K562 (cell line): ENCODE data around the gene ECD. TPM values are rescaled to one million over a fixed set of nuclear protein-coding genes. Genes with fewer than 3 reads are reported as not detected.

ENCODE experiments used
- DIDO1 ChIP-seq: fragments of 450-650 bp; IDR thresholded peaks from 2 replicates; pipeline ENCODE4 v1.6.1; 2016; ENCODE audit warnings: low read depth, missing biosample characterization, missing genetic modification characterization
- E2F3 ChIP-seq: fragments of 250-450 bp; sonication (Bioruptor Pico); IDR thresholded peaks from 2 replicates; pipeline ENCODE4 v1.4.0; 2020; ENCODE audit warnings: mild to moderate bottlenecking
- EGR1 ChIP-seq: fragments of 450-650 bp; conservative IDR thresholded peaks from 2 replicates; pipeline ENCODE4 v1.6.1; 2017; ENCODE audit warnings: mild to moderate bottlenecking
- FOXM1 ChIP-seq, 2 experiments: fragments of 450-650 bp in 1 of 2; sonication (generic) in 1 of 2; formaldehyde crosslinking in 1 of 2; IDR thresholded peaks; 2 replicates each; pipeline versions ENCODE4 v1.6.1 to v1.9.0; 2017 to 2022; ENCODE audit warnings: low read depth in 2 of 2, mild to moderate bottlenecking in 2 of 2, missing genetic modification reagents in 1 of 2, moderate library complexity in 1 of 2
- HNRNPUL1 ChIP-seq: fragments of 200-400 bp; formaldehyde crosslinking; IDR thresholded peaks from 2 replicates; pipeline ENCODE4 v1.6.1; 2017; ENCODE audit warnings: low read length
- NFIC ChIP-seq: fragments of 450-650 bp; IDR thresholded peaks from 2 replicates; pipeline ENCODE4 v1.6.1; 2017; ENCODE audit warnings: mild to moderate bottlenecking, inconsistent platforms
- POLR2B ChIP-seq: fragments of 450-650 bp; IDR thresholded peaks from 2 replicates; pipeline ENCODE4 v1.6.1; 2018; ENCODE audit warnings: low read depth; ENCODE audit not compliant: partially characterized antibody
- RAD21 ChIP-seq, 2 experiments: fragments of 250-450 bp in 1 of 2; fragments of 450-650 bp in 1 of 2; sonication (Bioruptor Pico) in 1 of 2; formaldehyde crosslinking in 1 of 2; IDR thresholded peaks in 1 of 2; conservative IDR thresholded peaks in 1 of 2; 2 replicates each; pipeline versions ENCODE4 v1.4.0 to v1.8.0; 2020 to 2022; ENCODE audit warnings: mild to moderate bottlenecking in 2 of 2, moderate library complexity in 1 of 2
- SRSF9 ChIP-seq: fragments of 200-400 bp; formaldehyde crosslinking; IDR thresholded peaks from 2 replicates; pipeline ENCODE4 v1.6.1; 2017; ENCODE audit warnings: low read depth, low read length, borderline replicate concordance
- XRCC3 ChIP-seq: fragments of 450-650 bp; IDR thresholded peaks from 2 replicates; pipeline ENCODE4 v1.6.1; 2017; ENCODE audit warnings: mild to moderate bottlenecking, moderate library complexity
- ZNF3 ChIP-seq: fragments of 250-450 bp; sonication (Bioruptor Pico); IDR thresholded peaks from 2 replicates; pipeline ENCODE4 v1.5.0; 2021; ENCODE audit warnings: mild to moderate bottlenecking, moderate library complexity
- polyA plus RNA-seq, 8 experiments: library from polyadenylated mRNA; depleted of rRNA in 4 of 8; stranded (reverse) in 5 of 8; unstranded in 3 of 8; fragments of >200 nt; fragmentation: Nextera tagmentation in 2 of 8; fragmentation: Illumina TruSeq in 1 of 8; extraction: Ambion mirVana in 2 of 8; extraction: Trizol in 1 of 8; gene quantifications; 2 replicates each; pipeline versions ENCODE4 v1.2.1 to v1.2.3, GENCODE V29; 2011 to 2014; ENCODE audit warnings: inconsistent platforms in 1 of 8, missing spikeins in 1 of 8
- total RNA-seq, 7 experiments: library from RNA; depleted of rRNA in 6 of 7; stranded (reverse); fragments of >200 nt in 6 of 7; fragmentation: Illumina TruSeq in 2 of 7; extraction: Trizol in 2 of 7; gene quantifications; 2 replicates each; pipeline versions ENCODE4 v1.2.1 to v1.2.3, GENCODE V29; 2011 to 2021; ENCODE audit warnings: low replicate concordance in 1 of 7
- TF ChIP-seq, protein P1 (sequence below), 2 experiments: fragments of 450-650 bp; formaldehyde crosslinking in 1 of 2; IDR thresholded peaks; 2 replicates each; pipeline versions ENCODE4 v1.4.0 to v1.6.1; 2014 to 2020; ENCODE audit warnings: mild to moderate bottlenecking in 2 of 2, borderline replicate concordance in 1 of 2, low read depth in 1 of 2
- TF ChIP-seq, protein P2 (sequence below), 2 experiments: fragments of 250-450 bp in 1 of 2; fragments of 450-650 bp in 1 of 2; sonication (Bioruptor Pico) in 1 of 2; IDR thresholded peaks; 2 replicates each; pipeline versions ENCODE4 v1.6.1 to v1.8.0; 2016 to 2021; ENCODE audit warnings: mild to moderate bottlenecking in 2 of 2, moderate library complexity in 2 of 2, missing compliant biosample characterization in 1 of 2, missing genetic modification characterization in 1 of 2
- TF ChIP-seq, protein P3 (sequence below), 3 experiments: IDR thresholded peaks in 2 of 3; conservative IDR thresholded peaks in 1 of 3; 2 replicates each; pipeline ENCODE4 v1.5.1; 2011 to 2012; ENCODE audit warnings: low read length in 3 of 3, mild to moderate bottlenecking in 3 of 3, control low read depth in 2 of 3, improper control_type of control experiment in 1 of 3, inconsistent platforms in 1 of 3, low read depth in 1 of 3, mixed read lengths in 1 of 3, moderate library complexity in 1 of 3; ENCODE audit not compliant: insufficient read depth in 2 of 3
- TF ChIP-seq, protein P4 (sequence below): fragments of 450-650 bp; IDR thresholded peaks from 2 replicates; pipeline ENCODE4 v1.6.1; 2016; ENCODE audit warnings: low read depth, mild to moderate bottlenecking, moderate library complexity

ECD gene
- total and polyA plus RNA-seq, 9 of the 15 experiments (the other 6 are each of a cell fraction or from before 2014, with no cell fraction given) = 33.5 to 79.9 (median 53.2) TPM

DNA sequence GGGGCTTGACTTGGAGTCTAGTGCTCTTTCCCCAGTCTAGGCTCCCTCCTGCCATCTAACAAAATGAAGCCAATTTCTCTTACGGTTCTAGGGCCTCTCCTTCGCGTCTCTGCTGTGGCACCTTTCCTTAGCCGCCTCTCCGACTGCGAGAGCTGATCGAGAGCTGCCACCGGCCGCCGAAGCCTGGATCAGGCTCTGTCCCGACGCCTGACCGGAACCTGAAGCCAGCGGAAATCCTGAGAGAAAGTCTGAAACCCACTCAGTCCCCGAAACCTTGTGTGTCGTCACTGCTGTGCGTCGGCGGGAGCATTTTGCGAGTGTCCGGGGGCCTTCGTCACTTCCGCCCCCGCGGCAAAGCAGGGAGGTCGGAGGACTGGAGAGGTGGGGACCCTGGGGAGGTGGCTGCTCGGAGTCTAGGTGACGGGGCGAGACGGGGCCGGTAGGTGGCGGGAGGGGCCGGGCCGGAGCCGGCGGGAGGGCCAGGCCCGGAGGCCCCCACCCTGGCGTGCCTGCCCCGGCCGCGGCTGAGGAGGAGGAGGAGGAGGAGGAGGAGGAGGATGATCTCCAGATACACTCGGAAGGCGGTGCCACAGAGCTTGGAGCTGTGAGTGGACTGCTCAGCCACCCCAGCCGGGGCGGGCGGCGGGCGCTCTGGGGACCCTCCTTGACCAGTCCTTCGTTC, at the start of gene ECD, which contains the start of gene FAM149B1 (continued):
- TF ChIP-seq, protein P1, sequence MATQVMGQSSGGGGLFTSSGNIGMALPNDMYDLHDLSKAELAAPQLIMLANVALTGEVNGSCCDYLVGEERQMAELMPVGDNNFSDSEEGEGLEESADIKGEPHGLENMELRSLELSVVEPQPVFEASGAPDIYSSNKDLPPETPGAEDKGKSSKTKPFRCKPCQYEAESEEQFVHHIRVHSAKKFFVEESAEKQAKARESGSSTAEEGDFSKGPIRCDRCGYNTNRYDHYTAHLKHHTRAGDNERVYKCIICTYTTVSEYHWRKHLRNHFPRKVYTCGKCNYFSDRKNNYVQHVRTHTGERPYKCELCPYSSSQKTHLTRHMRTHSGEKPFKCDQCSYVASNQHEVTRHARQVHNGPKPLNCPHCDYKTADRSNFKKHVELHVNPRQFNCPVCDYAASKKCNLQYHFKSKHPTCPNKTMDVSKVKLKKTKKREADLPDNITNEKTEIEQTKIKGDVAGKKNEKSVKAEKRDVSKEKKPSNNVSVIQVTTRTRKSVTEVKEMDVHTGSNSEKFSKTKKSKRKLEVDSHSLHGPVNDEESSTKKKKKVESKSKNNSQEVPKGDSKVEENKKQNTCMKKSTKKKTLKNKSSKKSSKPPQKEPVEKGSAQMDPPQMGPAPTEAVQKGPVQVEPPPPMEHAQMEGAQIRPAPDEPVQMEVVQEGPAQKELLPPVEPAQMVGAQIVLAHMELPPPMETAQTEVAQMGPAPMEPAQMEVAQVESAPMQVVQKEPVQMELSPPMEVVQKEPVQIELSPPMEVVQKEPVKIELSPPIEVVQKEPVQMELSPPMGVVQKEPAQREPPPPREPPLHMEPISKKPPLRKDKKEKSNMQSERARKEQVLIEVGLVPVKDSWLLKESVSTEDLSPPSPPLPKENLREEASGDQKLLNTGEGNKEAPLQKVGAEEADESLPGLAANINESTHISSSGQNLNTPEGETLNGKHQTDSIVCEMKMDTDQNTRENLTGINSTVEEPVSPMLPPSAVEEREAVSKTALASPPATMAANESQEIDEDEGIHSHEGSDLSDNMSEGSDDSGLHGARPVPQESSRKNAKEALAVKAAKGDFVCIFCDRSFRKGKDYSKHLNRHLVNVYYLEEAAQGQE (IDR thresholded peaks at IDR 0.05; ENCODE audit: borderline replicate concordance) = peak; percentile 62; the same call in 1 of the 2 replicates
- TF ChIP-seq, protein P1 (CRISPR knock-in tag; IDR thresholded peaks at IDR 0.05; ENCODE audit: low read depth) = no peak
- TF ChIP-seq, protein P2, sequence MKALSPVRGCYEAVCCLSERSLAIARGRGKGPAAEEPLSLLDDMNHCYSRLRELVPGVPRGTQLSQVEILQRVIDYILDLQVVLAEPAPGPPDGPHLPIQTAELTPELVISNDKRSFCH (CRISPR knock-in tag; IDR thresholded peaks at IDR 0.05) = no peak
- TF ChIP-seq, protein P2 (tag; IDR thresholded peaks at IDR 0.05) = no peak; the same call in 1 of the 2 replicates
- peak; percentile 50; the same call in 1 of the 2 replicates for TF ChIP-seq FOXM1 (IDR thresholded peaks at IDR 0.05; ENCODE audit: low read depth)
- no peak for TF ChIP-seq FOXM1 (CRISPR knock-in tag; IDR thresholded peaks at IDR 0.05; ENCODE audit: low read depth)
- TF ChIP-seq, protein P3, sequence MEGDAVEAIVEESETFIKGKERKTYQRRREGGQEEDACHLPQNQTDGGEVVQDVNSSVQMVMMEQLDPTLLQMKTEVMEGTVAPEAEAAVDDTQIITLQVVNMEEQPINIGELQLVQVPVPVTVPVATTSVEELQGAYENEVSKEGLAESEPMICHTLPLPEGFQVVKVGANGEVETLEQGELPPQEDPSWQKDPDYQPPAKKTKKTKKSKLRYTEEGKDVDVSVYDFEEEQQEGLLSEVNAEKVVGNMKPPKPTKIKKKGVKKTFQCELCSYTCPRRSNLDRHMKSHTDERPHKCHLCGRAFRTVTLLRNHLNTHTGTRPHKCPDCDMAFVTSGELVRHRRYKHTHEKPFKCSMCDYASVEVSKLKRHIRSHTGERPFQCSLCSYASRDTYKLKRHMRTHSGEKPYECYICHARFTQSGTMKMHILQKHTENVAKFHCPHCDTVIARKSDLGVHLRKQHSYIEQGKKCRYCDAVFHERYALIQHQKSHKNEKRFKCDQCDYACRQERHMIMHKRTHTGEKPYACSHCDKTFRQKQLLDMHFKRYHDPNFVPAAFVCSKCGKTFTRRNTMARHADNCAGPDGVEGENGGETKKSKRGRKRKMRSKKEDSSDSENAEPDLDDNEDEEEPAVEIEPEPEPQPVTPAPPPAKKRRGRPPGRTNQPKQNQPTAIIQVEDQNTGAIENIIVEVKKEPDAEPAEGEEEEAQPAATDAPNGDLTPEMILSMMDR (IDR thresholded peaks at IDR 0.05 in 2 of 3, conservative IDR thresholded peaks at IDR 0.05 in 1 of 3; ENCODE audit: insufficient read depth in 2 of 3, low read depth in 1 of 3, low read length in 3 of 3) = peak; percentile 48 to 66 (median 56)
- no peak for TF ChIP-seq HNRNPUL1
- TF ChIP-seq POLR2B = peak; percentile 95
- TF ChIP-seq, protein P4, sequence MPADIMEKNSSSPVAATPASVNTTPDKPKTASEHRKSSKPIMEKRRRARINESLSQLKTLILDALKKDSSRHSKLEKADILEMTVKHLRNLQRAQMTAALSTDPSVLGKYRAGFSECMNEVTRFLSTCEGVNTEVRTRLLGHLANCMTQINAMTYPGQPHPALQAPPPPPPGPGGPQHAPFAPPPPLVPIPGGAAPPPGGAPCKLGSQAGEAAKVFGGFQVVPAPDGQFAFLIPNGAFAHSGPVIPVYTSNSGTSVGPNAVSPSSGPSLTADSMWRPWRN = no peak
- no peak for TF ChIP-seq E2F3
- no peak for TF ChIP-seq SRSF9
- peak; percentile 84 for TF ChIP-seq EGR1
- no peak for TF ChIP-seq ZNF3
- peak in 1 of 2 experiments; percentile 51; a peak in 2 of 4 replicates for TF ChIP-seq RAD21 (CRISPR knock-in tag; conservative IDR thresholded peaks at IDR 0.05 in 1 of 2, IDR thresholded peaks at IDR 0.05 in 1 of 2)
- TF ChIP-seq NFIC = peak; percentile 47; the same call in 1 of the 2 replicates
- TF ChIP-seq DIDO1 = peak; percentile 96
- no peak for TF ChIP-seq XRCC3
